GM21825 (cell line): Measurements from ENCODE around the gene KRTAP5-1.

Experiments used
- ATAC-seq: cut with Tn5 transposase; IDR thresholded peaks from one replicate; pipeline ENCODE4 v1.9.1; 2021; ENCODE audit warnings: mild to moderate bottlenecking, moderate library complexity; ENCODE audit not compliant: unreplicated experiment

The KRTAP5-1 gene

DNA sequence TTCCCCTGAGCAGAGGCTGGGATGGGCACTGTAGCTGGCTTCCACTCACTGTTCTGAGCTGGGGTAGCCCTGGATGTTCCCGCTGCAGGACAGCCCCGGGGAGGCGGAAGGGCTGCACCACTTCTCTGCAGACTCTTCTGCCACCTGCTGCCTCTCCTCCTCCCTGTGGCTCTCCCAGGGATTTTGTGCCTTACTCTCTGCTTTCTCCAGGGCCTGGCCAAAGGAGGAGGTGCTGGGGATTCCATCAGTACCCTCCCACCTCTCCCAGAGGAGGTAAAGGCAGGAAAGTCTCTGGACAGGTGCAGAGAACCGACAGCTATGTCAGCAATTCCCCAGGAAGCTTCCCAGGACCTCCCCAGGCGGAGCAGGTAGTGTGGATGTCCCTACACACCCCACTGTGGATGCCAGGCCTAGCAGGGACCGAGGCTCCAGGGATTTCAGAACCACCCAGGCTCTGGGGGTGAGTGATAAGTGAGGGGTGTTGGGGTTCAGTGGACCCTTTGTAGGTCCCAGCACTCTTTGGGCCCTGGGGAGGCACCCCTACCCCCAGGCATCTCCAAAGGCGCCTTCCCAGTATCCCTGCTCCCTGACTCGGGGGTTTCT, 24.3 kb downstream of the KRTAP5-1 start:
- no peak for ATAC-seq

GRCh38 chr11:1560002-1560648, 25.0 kb downstream of the KRTAP5-1 start:
- no peak for ATAC-seq

DNA sequence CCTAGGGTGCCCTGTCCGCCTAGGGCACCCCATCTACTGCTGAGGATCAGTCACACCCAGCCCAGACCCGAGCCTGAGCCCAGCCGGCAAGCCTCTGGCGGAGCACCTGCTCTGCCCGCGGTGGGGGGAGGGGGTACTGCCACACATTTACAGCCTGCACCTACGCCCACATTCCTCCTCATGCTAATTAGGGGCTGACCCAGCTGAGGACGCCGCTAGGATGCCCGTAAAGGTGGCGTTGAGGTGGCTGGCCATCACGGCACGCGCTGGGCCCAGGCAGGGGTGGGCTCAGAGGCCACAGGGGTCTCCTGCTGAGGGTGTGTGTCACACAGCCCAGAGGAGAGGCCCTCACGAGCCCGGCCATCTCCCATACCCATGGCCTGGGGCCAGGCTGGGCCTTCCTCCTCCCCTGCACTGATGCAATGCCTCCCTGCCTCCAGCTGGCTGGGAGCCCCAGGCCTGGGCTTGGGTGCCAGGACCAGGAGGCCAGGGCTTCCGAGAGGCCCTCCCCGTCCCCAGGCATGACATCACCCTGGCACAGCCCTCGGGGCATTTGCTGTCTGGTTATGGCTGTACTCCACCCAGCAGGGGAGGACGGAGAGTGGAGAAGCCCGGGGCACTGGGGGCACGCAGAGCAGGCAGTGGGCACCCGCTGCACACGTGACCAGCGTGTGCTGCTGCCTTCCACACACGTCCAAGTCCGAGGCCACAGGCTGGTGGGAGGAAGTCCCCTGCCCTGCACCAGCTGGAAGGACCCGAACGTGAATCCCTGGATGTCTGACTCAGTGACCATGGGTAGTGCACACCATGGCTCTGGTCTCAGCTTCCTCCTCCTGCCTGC, 25.8 kb downstream of the KRTAP5-1 start:
- ATAC-seq: no peak

- ATAC-seq: no peak
Measured at GRCh38 chr11:1558775-1559110, 26.3 kb downstream of the KRTAP5-1 start.

- no peak for ATAC-seq
Measured at GRCh38 chr11:1557904-1558774, 26.9 kb downstream of the KRTAP5-1 start.

DNA sequence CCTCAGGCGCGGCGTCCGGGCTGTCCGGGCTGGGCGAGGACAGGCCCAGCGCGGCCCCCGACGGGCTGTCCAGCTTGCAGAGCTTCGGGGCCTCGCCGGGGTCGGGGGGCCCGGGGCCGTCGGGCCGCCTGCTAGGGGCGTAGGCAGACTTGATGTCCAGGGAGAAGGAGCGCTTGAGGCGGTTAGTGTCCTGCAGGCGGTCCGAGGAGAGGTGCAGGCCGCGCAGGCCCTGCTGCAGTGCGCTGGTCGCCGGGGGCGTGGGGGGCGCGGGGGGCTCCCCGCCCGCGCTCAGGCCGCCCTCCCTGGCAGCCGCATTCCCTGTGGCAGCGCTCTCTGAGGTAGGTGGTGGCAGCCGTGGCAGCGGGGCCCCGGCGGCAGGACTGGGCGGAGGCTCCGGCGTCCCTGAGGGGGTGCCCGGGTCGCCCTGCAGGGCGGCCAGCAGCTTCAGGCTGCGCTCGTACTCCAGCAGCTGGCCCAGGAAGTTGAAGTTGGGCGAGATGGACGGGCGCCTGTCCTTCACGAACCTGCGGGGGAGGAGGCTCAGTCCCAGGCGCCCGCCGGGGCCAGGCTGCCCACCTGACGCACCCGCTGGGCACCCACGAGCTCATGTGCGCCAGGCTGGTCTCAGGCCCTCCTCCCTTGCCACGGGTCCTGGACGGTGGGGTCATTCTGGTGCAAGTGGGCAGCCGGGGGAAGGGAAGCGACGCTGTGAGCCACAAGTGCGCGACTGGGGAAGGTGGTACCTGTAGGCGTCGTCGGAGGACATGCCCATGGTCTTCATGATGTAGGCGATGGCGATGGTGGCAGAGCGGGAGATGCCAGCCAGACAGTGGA, 27.8 kb downstream of the KRTAP5-1 start:
- no peak for ATAC-seq

DNA sequence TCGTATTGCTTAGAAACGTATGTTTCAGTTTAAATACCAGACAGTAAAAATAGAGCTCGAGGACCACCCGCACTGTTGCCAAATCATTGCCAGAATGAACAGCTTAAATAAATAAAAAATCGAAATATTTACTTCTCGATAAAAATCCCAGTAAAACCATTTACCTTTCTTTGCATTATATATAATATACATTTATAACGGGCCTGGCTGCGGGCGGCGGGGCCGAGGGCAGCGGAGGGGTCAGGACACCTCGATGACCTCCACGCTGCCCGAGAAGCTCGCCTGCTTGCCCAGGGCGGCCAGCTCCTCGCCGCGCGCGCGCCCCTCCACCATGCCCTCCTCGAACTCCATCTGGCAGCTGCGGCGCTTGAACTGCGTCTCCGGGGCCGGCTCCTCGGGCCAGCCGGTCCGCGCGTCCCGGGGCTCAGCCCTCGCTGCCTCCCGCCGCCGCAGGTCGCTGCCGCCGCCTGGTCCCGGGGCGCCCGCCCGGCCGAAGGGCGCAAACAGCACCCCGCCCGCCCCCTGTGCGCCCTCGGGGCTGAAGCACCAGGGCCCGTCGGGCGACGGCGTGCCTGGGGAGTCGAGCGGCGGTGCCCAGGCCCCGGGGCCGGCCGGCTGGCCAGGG, 28.7 kb downstream of the KRTAP5-1 start:
- no peak for ATAC-seq

DNA sequence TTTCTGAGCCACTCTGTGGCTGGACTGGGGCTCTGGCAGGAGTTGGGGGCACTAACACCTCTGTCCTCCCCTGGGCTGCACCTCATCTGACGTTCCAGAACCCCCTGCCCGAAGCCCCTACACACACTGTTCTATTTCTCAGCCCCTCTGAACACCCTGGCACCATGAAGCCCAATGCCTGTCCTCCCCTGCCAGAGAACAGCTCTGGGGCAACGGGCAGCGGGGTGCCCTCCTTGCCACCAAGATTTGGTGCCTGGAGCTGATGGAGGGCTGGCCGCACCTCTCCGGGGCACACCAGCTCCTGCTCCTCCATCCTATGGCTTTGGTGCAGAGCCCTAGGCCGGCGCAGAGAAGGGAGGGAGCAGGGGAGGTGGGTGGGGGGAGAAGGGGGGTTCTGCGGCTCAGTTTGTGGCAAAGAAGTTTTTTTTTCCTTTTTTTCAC, 29.4 kb downstream of the KRTAP5-1 start:
- ATAC-seq: no peak

- ATAC-seq: no peak
Measured at GRCh38 chr11:1554981-1555712, 29.9 kb downstream of the KRTAP5-1 start.

GRCh38 chr11:1553808-1554594, 31.1 kb downstream of the KRTAP5-1 start:
- ATAC-seq: no peak

DNA sequence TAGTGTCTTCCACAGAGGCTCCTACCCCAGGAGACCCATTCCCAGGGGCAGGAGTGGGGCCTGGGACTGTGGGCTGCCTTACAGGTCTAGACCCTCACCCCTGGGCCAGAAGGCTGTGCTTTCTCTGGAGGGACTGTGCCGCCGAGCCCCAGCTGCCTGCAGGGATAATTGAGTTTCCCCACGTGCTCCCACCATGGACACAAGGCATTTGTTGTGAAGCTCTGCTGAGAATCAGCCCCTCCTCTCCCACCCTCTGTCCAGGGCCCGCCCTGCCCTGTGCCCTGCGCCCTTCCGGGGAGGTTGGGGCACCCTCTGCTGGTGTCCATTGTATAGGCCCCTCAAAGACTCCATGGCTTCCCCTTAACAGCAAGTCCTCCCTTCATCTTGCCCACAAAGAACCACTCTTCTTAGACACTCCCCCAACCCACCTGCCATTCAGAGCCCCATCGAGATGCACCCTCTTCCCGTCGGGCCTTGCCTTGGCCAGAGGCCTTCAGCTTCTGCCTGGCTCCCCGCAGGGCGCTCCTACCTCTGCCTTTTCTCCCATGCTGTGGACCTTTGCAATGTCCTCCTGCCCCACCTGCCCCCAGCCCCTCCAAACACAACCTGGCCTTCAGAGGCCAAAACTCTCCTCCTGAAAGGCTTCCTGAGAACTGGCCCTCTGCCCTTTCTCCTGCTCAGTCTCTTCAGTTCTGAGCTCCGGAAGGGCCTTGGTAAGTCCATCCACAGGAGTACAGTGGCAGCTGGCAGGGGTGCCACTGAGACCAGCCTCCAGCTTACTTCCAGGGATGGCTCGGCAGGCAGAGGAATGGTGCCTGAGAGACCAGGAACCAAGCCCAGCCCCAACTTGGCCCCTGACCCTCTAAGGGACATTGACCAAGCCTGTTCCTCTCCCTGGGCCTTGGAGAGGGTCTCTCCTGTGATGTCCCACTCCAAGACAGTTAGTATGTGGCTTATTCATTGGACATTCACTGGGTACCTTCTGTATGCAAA, 35.4 kb downstream of the KRTAP5-1 start:
- no peak for ATAC-seq

- no peak for ATAC-seq
Measured at GRCh38 chr11:1548221-1549070, 36.6 kb downstream of the KRTAP5-1 start.

DNA sequence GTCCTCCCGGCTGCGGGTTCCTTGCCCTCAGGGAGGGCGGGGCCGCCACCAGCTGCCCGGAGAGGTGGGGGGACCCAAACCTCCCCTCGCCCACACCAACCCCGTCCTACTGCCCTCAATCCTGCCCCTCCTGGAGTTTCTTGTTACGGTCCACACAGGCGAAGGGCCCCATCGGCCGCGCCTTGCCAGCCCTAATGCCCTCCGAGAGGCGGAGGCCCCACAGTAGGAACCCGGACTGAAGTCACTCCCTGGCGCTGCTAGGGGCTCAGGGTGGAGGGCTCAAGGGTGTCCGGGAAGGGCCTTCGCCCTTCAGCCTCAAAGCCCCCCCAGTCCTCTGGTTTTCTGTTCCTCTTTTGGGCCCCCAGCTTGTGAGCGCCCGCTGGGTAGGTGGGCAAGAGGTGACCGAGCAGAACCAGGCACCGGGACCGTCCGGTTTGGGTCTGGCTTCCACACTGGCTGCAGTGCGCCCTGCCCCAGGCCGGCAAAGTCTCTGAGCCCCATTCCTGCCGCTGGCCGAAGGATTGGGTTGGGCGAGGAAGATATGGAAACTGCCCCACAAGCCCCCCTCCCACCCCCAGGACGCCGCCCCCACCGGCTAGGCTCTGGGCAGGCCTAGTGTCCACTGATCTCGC, 37.5 kb downstream of the KRTAP5-1 start:
- no peak for ATAC-seq

GRCh38 chr11:1546536-1547466, 38.3 kb downstream of the KRTAP5-1 start:
- no peak for ATAC-seq

- no peak for ATAC-seq
Measured at GRCh38 chr11:1546077-1546535, 39.0 kb downstream of the KRTAP5-1 start.
